Measurements from ENCODE around the gene TRIM15.
"Not testable (repeated sequence)": the region's sequence is repeated elsewhere in the genome, so short reads cannot be mapped to it uniquely, and the experiment has no call there.

Gene TRIM15

GRCh38 chr6:30162265-30163089 is 869 bp upstream of the TRIM15 start:
- DNase-seq (ENCODE audit: low spot score), result no peak

DNA sequence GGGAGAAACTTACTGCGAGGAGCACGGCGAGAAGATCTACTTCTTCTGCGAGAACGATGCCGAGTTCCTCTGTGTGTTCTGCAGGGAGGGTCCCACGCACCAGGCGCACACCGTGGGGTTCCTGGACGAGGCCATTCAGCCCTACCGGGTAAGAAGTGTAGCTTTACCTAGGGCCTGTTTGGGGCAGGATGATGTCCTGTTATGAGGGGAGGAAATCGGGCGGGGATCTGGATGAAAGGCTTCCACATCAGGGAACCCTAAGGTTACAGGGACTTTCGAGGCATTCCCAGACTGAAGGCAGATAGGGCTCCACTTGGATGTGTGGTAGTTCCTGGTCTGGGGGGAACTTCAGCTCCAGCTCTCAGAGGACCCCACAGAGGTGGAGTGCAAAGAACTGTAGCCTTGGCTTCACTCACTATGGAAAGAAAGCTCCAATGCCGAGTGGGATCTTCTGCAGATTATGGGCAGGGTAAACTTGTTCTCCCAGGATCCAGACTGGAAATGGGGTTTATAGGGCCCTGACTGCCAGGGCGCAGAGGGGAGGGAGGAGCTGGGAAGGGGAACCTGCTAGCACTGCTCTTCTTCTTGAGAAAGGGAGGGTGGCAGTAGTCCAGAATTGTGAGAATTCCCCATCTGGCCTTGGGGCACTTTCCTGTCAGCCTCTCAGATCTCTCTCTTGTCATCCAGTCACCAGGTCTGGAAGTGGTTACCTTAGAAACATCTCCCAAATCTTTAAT is 740 bp downstream of the TRIM15 start:
- no peak for DNase-seq (ENCODE audit: low spot score)

- no peak for DNase-seq (ENCODE audit: low spot score)
Observed at GRCh38 chr6:30164714-30165113, 1.4 kb downstream of the TRIM15 start.

GRCh38 chr6:30165238-30165637 is 1.9 kb downstream of the TRIM15 start:
- DNase-seq (ENCODE audit: low spot score), result not testable (repeated sequence)

- peak; percentile 32 for DNase-seq (ENCODE audit: low spot score)
Observed at GRCh38 chr6:30167101-30167500, 3.8 kb downstream of the TRIM15 start.

DNA sequence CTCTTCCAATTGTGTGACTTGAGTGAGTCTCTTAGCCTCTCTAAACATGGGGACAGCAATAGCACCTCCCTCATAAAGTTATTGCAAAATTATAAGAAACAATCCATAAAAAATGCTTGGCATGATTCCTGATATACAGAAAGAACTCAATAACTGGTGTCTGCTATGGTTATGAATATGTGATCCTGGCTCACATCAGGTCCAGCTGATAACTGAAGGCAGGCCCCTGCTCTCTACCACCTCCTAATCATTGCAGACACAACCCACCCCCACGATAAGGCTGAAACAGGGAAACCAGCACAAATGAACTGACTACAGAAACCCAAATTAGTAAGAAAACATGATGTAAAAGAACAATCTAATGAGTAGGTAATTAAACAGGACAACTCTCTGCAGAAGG is 5.4 kb downstream of the TRIM15 start:
- DNase-seq (ENCODE audit: low spot score), result no peak

DNA sequence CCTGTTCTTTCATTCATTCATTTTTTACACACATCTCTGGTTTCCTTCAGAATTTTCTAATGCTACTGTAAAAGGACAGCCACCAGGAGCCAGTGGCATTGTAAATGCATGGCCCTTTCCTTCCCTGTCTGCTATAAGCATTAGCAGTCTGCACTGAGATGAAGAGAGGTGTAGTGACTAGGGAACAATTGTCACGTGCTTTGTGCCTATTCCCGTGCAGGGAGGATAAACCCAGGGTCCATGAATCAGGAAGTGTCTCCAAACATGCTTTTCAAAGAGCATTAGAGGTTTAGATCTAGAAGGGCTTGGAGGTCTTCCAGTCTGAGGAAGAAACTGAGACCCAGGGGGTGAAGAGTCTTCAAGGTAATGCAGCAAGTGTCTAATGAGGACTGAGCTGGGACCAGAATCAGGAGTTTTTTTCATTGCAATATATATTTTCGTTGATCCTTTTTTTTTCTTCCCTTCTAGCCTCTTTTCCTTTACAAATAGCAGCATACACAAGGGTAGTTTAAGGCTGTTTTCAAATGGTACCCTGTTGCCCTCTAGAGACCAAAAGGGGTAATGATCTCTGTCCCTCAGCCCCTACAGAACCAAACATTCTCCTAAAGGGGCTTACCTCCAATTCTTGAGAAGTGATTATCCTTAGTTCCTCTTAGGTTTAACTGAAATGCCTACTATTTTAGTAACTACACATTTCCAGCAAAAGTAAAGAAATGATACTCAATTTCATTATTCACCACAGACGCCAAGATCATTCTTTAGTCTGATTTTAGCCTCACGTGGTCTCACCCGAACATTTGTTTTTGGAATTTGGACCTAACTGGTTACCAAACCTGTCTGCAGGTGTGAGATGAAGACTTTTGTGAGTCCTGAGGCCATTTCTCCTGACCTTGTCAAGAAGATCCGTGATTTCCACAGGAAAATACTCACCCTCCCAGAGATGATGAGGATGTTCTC is 6.6 kb downstream of the TRIM15 start:
- peak; percentile 53 for DNase-seq (ENCODE audit: low spot score)

DNA sequence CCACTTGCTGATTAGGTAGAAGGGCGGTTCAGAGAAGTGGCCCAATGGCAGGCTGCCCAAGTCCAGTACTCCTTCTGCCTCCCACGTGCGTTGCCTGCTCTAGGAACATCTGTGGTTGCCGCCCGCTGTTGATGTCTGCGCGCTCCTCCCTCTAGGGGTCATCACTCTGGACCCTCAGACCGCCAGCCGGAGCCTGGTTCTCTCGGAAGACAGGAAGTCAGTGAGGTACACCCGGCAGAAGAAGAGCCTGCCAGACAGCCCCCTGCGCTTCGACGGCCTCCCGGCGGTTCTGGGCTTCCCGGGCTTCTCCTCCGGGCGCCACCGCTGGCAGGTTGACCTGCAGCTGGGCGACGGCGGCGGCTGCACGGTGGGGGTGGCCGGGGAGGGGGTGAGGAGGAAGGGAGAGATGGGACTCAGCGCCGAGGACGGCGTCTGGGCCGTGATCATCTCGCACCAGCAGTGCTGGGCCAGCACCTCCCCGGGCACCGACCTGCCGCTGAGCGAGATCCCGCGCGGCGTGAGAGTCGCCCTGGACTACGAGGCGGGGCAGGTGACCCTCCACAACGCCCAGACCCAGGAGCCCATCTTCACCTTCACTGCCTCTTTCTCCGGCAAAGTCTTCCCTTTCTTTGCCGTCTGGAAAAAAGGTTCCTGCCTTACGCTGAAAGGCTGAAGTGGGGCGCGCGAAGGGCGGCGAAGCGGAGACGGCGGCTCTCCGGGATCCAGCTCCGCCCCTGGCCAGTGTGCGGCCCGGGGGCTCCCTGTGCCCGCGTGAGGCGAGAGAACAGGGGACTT is 8.5 kb downstream of the TRIM15 start:
- no peak for DNase-seq (ENCODE audit: low spot score)

DNA sequence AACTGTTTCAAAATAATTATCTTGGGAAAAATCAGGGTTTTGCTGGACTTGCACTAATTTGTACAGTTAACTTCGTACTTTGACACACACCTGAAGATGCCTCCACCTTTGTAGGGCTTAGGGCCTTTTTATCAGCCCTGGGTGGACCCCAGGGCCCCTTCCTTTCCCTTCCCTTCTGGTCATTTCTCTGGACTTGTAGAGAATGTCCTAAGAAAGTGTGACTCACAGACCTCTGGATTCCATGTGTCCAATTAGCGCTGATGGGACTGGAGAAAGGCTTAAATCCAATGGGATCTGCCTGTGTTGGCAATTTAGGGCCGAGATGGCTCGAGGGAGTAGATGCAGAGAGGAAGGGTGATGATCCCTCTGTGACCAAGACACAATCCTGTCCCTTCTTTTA is 9.3 kb downstream of the TRIM15 start:
- no peak for DNase-seq (ENCODE audit: low spot score)

DNA sequence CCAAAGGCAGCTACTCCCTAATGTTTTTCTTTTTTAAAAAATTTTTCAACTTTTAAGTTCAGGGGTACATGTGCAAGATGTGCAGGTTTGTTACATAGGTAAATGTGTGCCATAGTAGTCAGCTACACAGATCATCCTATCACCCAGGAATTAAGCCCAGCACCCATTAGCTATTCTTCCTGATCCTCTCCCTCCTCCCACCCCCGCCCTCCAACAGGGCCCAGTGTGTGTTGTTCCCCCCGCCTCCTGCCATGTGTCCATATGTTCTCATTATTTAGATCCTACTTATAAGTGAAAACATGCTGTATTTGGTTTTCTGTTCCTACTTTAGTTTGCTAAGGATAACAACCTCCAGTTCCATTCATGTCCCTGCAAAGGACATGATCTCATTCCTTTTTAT is 12.4 kb downstream of the TRIM15 start:
- DNase-seq (ENCODE audit: low spot score), result no peak

DNA sequence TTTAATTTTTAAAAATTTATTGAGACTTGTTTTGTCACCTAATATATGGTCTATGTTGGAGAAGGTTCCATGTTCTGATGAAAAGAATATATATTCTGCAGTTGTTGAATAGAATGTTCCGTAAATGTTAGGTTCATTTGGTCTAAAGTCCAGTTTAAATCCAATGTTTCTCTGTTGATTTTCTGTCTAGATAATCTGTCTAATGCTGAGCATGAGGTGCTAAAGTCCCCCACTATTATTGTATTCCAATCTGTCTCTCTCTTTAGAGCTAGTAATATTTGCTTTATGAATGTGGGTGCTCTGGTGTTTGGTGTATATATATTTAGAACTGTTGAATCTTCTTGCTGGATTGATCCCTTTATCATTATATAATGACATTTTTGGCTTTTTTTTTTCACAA is 15.5 kb downstream of the TRIM15 start:
- no peak for DNase-seq (ENCODE audit: low spot score)

- DNase-seq (ENCODE audit: low spot score), result no peak
Observed at GRCh38 chr6:30180145-30180544, 16.8 kb downstream of the TRIM15 start.

GRCh38 chr6:30184417-30185031 is 21.2 kb downstream of the TRIM15 start:
- no peak for DNase-seq (ENCODE audit: low spot score)

- no peak for DNase-seq (ENCODE audit: low spot score)
Observed at GRCh38 chr6:30185846-30186484, 22.6 kb downstream of the TRIM15 start.

GRCh38 chr6:30188541-30188940 is 25.2 kb downstream of the TRIM15 start:
- no peak for DNase-seq (ENCODE audit: low spot score)

- no peak for DNase-seq (ENCODE audit: low spot score)
Observed at GRCh38 chr6:30192076-30192475, 28.7 kb downstream of the TRIM15 start.

DNA sequence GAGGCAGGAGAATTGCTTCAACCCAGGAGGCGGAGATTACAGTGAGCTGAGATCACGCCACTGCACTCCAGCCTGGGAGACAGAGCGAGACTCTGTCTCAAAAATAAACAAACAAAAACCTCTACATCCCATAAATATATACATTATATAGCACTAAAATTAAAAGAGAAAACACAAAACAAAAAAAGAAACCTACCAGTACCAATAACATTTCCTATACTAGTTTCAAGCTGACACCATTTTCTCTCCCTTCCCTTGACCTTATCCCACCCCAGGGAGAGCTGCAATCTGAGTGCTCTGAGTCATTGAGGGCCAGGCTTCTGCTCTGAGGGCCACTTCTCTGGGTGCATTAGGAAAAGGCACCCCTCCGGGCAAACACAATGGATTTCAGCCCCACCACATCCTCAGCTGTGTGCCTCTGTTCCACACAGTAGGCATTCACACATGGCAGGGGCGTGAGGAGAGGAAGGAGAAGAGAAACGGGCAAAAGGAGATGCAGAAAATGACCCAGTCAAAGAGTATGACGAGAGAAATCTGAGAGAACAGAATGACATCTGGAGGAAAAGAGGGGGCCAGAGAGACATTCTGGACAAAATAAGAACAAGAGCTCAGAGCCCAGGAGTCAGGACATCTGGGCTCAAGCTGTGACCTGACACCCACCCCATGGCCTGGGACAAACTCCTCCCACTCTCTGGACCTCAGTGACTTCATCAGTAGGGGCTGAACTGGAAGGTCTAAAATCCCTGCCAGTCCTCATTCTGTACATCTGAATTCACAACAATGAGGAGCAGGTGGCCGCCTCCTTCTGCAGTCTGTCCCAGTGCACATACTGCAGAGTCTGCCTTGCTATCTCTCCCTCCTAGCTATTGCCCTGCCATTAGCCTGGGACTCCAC is 31.7 kb downstream of the TRIM15 start:
- DNase-seq (ENCODE audit: low spot score), result no peak

GRCh38 chr6:30195951-30196350 is 32.6 kb downstream of the TRIM15 start:
- DNase-seq (ENCODE audit: low spot score), result no peak

- no peak for DNase-seq (ENCODE audit: low spot score)
Observed at GRCh38 chr6:30196376-30196775, 33.0 kb downstream of the TRIM15 start.
